ENCODE results near the gene GABRG3.

GABRG3 gene

GRCh38 chr15:27473845-27474244, 502.9 kb downstream of the GABRG3 start:
- H3K9me3 ChIP-seq (ENCODE audit: insufficient read depth, low read length) = no peaks in the 10 kb centered on the region
- H3K4me3 ChIP-seq (ENCODE audit: insufficient read depth, low read length, poor library complexity, severe bottlenecking) = no peak overlapping the region
- no peaks in the 10 kb centered on the region for H3K27me3 ChIP-seq (ENCODE audit: low read length)
- H2AFZ ChIP-seq (ENCODE audit: low read depth, low read length, severe bottlenecking) = no peak overlapping the region
- no peak overlapping the region for H3K4me2 ChIP-seq (ENCODE audit: low read depth, low read length, poor library complexity, severe bottlenecking)
- no peaks in the 10 kb centered on the region for H3F3A ChIP-seq (ENCODE audit: insufficient read depth)
- H3K79me2 ChIP-seq (ENCODE audit: insufficient read depth, low read length) = no peaks in the 10 kb centered on the region
- no peak overlapping the region for H3K27ac ChIP-seq (ENCODE audit: low read depth, low read length)
- no peaks in the 10 kb centered on the region for H3K36me3 ChIP-seq (ENCODE audit: low read length)
- no peaks in the 10 kb centered on the region for H4K20me1 ChIP-seq (ENCODE audit: low read depth, low read length)
- TF ChIP-seq EZH2phosphoT487 (conservative IDR thresholded peaks at IDR 0.05; ENCODE audit: low read length) = no peak
- no peak for TF ChIP-seq CTCF (IDR thresholded peaks at IDR 0.05; ENCODE audit: insufficient read depth, low read length, poor library complexity, severe bottlenecking)
- H3K9me2 ChIP-seq (replicated peaks; ENCODE audit: insufficient read depth, low read length) = no peaks in the 10 kb centered on the region
- no peak overlapping the region for H3K9ac ChIP-seq (ENCODE audit: low read length)

- Histone ChIP-seq H2AFZ (ENCODE audit: low read depth, low read length, severe bottlenecking) (no peak overlapping the region), H3K36me3 (ENCODE audit: low read length) (no peaks in the 10 kb centered on the region), H3K27me3 (ENCODE audit: low read length) (no peaks in the 10 kb centered on the region), H3K9me2 (replicated peaks; ENCODE audit: insufficient read depth, low read length) (no peaks in the 10 kb centered on the region), H4K20me1 (ENCODE audit: low read depth, low read length) (no peaks in the 10 kb centered on the region), H3K9ac (ENCODE audit: low read length) (no peak overlapping the region), H3K4me3 (ENCODE audit: insufficient read depth, low read length, poor library complexity, severe bottlenecking) (no peak overlapping the region), H3K9me3 (ENCODE audit: insufficient read depth, low read length) (no peaks in the 10 kb centered on the region), H3K27ac (ENCODE audit: low read depth, low read length) (no peak overlapping the region), H3F3A (ENCODE audit: insufficient read depth) (no peaks in the 10 kb centered on the region), H3K4me2 (ENCODE audit: low read depth, low read length, poor library complexity, severe bottlenecking) (no peak overlapping the region), H3K79me2 (ENCODE audit: insufficient read depth, low read length) (no peaks in the 10 kb centered on the region)
- TF ChIP-seq CTCF (IDR thresholded peaks at IDR 0.05; ENCODE audit: insufficient read depth, low read length, poor library complexity, severe bottlenecking) (no peak), EZH2phosphoT487 (conservative IDR thresholded peaks at IDR 0.05; ENCODE audit: low read length) (no peak)
Observed at GRCh38 chr15:27475395-27475794, 504.4 kb downstream of the GABRG3 start.

- Histone ChIP-seq H3K9ac (ENCODE audit: low read length) (no peak overlapping the region), H3K9me3 (ENCODE audit: insufficient read depth, low read length) (no peaks in the 10 kb centered on the region), H3K36me3 (ENCODE audit: low read length) (no peaks in the 10 kb centered on the region), H4K20me1 (ENCODE audit: low read depth, low read length) (no peaks in the 10 kb centered on the region), H3K27me3 (ENCODE audit: low read length) (no peaks in the 10 kb centered on the region), H3K79me2 (ENCODE audit: insufficient read depth, low read length) (no peaks in the 10 kb centered on the region), H3K4me2 (ENCODE audit: low read depth, low read length, poor library complexity, severe bottlenecking) (no peak overlapping the region), H3K4me3 (ENCODE audit: insufficient read depth, low read length, poor library complexity, severe bottlenecking) (no peak overlapping the region), H3K9me2 (replicated peaks; ENCODE audit: insufficient read depth, low read length) (no peaks in the 10 kb centered on the region), H2AFZ (ENCODE audit: low read depth, low read length, severe bottlenecking) (no peak overlapping the region), H3F3A (ENCODE audit: insufficient read depth) (no peaks in the 10 kb centered on the region), H3K27ac (ENCODE audit: low read depth, low read length) (no peak overlapping the region)
- TF ChIP-seq CTCF (IDR thresholded peaks at IDR 0.05; ENCODE audit: insufficient read depth, low read length, poor library complexity, severe bottlenecking) (no peak), EZH2phosphoT487 (conservative IDR thresholded peaks at IDR 0.05; ENCODE audit: low read length) (no peak)
Observed at GRCh38 chr15:27479296-27480140, 508.5 kb downstream of the GABRG3 start.
